Endothelial cell (in vitro differentiated cells): ENCODE measurements around the gene BEAN1. TPM values are rescaled to one million over a fixed set of nuclear protein-coding genes. Genes with fewer than 3 reads are reported as not detected.

Source experiments
- DNase-seq: peaks from one replicate; pipeline ENCODE4 v3.0.0; 2021; ENCODE audit warnings: low spot score
- H3K27ac Mint-ChIP-seq: one replicate; pipeline ENCODE4 v1.8.0; 2021; ENCODE audit warnings: mixed read lengths, inconsistent platforms; ENCODE audit not compliant: unreplicated experiment
- H3K27me3 Mint-ChIP-seq: one replicate; pipeline ENCODE4 v1.8.0; 2021; ENCODE audit warnings: mild to moderate bottlenecking, moderate library complexity, mixed read lengths, inconsistent platforms; ENCODE audit not compliant: unreplicated experiment
- H3K36me3 Mint-ChIP-seq: one replicate; pipeline ENCODE4 v1.8.0; 2021; ENCODE audit warnings: mild to moderate bottlenecking, low read depth, mixed read lengths, inconsistent platforms; ENCODE audit not compliant: unreplicated experiment
- H3K4me1 Mint-ChIP-seq: one replicate; pipeline ENCODE4 v1.8.0; 2021; ENCODE audit warnings: mild to moderate bottlenecking, mixed read lengths, inconsistent platforms; ENCODE audit not compliant: unreplicated experiment
- H3K4me3 Mint-ChIP-seq: one replicate; pipeline ENCODE4 v1.8.0; 2021; ENCODE audit warnings: mild to moderate bottlenecking, mixed read lengths, inconsistent platforms; ENCODE audit not compliant: unreplicated experiment
- H3K9me3 Mint-ChIP-seq: one replicate; pipeline ENCODE4 v1.8.0; 2021; ENCODE audit warnings: mixed read lengths, inconsistent platforms; ENCODE audit not compliant: unreplicated experiment
- long read RNA-seq: library from polyadenylated mRNA; unstranded; transcript quantifications from one replicate; pipeline ENCODE4 v2.0.0, GENCODE V29; 2020; ENCODE audit not compliant: unreplicated experiment
- total RNA-seq: library from RNA; stranded (reverse); fragmentation: NEBNext Ultra II Directional; extraction: Animal tissue kit (Norgen Biotek cat#: 25700); gene quantifications from one replicate; pipeline ENCODE4 v1.2.1, GENCODE V29; 2021; ENCODE audit not compliant: unreplicated experiment
- TF ChIP-seq, protein P1 (sequence below): fragments of 200-600 bp; sonication (generic); IDR thresholded peaks from one replicate; pipeline ENCODE4 v1.5.0; 2021; ENCODE audit warnings: antibody characterized with exemption; ENCODE audit not compliant: unreplicated experiment

BEAN1 gene
- 0.49 TPM for total RNA-seq
- long read RNA-seq, partial matches to known transcripts: 0 of 1 reads
- long read RNA-seq, other reads (novel, unspliced or antisense): 1 of 1 reads

DNA sequence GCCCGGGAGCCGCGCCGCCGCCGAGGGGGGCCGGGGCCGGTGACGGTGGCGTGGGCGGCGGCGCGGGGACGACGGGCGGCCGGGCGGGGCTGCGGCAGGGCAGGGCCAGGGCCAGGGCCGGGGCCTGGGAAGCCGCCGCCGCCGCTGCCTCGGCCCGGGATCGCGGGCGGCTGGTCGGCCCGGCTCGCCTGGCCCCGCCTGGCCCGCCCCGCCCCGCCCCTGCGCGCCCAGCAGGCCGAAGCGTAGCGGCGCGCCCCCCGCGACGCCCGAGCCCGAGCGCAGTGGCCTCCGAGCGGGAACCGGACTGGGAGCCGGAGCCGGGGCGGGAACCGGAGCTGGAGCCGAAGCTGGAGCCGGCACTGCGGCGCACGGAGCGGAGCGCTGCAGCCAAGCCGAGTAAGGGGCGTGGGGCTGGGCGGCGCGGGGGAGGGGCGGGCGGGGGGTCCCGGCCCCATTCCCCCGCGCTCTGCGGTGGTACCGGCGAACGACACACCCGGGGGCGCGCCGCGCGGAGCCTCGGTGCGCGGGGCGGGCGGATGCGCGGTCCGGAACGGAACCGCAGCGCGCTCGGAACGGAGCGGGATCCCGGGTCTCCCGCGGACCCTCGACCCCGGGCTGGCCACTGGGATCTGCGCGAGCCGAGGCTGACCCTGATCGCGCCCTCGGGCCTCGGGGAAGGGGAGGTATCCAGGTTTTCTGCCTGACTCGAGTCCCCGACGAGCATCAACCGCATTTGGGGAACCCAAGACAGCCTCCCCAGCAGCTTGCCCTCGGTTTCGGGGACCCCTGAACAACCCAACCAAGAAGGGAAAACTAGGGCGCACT, at the start of gene BEAN1:
BEAN1 (plus strand) TSS at position 260 of the 825 bp plus-strand sequence. CDS start 10,382 bp downstream, outside the sequence.
- H3K36me3 Mint-ChIP-seq: no peaks in the 10 kb centered on the region
- no peak within 1 kb of the TSS for H3K27ac Mint-ChIP-seq
- peaks cover 35% of the 10 kb centered on the region for H3K27me3 Mint-ChIP-seq
- TF ChIP-seq, protein P1, sequence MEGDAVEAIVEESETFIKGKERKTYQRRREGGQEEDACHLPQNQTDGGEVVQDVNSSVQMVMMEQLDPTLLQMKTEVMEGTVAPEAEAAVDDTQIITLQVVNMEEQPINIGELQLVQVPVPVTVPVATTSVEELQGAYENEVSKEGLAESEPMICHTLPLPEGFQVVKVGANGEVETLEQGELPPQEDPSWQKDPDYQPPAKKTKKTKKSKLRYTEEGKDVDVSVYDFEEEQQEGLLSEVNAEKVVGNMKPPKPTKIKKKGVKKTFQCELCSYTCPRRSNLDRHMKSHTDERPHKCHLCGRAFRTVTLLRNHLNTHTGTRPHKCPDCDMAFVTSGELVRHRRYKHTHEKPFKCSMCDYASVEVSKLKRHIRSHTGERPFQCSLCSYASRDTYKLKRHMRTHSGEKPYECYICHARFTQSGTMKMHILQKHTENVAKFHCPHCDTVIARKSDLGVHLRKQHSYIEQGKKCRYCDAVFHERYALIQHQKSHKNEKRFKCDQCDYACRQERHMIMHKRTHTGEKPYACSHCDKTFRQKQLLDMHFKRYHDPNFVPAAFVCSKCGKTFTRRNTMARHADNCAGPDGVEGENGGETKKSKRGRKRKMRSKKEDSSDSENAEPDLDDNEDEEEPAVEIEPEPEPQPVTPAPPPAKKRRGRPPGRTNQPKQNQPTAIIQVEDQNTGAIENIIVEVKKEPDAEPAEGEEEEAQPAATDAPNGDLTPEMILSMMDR: no peak
- H3K4me1 Mint-ChIP-seq: peaks cover 2% of the 10 kb centered on the region
- peak within 1 kb of the TSS; percentile 65 for H3K4me3 Mint-ChIP-seq
- no peaks in the 10 kb centered on the region for H3K9me3 Mint-ChIP-seq
- no peak for DNase-seq

DNA sequence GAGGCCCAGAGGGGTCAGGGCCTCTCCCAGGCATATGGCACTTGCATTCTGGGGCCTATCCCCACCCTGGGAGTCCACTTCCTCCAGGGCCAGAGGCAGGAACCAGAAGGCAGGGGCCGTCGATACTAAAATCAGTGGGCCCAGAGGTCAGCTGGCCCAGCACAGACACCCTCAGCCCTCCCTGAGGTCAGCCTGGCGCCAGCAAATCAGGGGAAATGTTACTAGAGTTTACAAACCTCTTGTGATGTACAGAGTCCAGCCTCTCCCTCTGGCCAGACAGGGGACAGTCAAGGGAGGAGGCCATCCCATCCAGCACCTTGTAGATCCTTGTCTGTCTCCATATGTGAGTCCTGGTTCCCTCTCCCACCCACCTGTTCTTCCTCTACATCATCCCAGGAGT, 49.8 kb upstream of the BEAN1 start:
- peak overlapping the region; percentile 91 for H3K27ac Mint-ChIP-seq
- H3K9me3 Mint-ChIP-seq: no peaks in the 10 kb centered on the region
- H3K27me3 Mint-ChIP-seq: peaks cover 32% of the 10 kb centered on the region
- H3K4me1 Mint-ChIP-seq: peaks cover 80% of the 10 kb centered on the region
- peaks cover 60% of the 10 kb centered on the region for H3K36me3 Mint-ChIP-seq
- H3K4me3 Mint-ChIP-seq: no peak overlapping the region
- TF ChIP-seq, protein P1: no peak
- DNase-seq: no peak

DNA sequence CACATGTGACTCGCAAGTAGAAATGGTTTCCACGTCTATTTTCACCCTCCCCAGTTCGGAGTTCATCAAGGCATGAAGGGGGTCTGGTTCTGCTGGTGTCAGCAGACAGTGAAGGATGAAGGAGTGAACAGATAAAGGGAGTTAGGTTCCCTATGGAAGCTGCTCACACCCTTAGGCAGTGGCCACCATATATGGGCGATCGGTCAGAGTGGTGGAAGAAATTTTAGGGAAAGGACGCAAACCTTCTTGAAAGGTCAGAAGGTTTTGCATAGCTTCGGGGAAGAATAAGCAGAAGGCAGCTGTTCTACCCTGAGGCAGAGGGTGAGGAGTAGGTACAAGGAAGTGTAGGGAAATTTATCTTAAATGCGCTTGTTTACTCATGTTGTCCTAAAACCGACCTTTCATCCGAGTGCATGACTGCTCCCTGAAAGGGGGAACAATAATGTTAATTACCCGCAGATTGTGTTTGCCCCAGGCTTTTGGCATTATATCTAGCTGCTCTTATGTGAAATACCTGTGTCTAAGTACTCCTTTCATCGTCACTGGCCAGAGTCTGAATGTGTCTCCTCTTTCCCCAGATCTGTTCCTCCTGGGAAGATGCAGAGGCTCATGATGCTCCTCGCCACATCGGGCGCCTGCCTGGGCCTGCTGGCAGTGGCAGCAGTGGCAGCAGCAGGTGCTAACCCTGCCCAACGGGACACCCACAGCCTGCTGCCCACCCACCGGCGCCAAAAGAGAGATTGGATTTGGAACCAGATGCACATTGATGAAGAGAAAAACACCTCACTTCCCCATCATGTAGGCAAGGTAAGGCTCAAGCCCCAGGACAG, 48.1 kb upstream of the BEAN1 start:
- Mint-ChIP-seq H3K4me1 (peaks cover 82% of the 10 kb centered on the region), H3K27me3 (peaks cover 36% of the 10 kb centered on the region), H3K36me3 (peaks cover 61% of the 10 kb centered on the region), H3K27ac (peak overlapping the region; percentile 79), H3K9me3 (no peaks in the 10 kb centered on the region), H3K4me3 (peak overlapping the region; percentile 82)
- TF ChIP-seq, protein P1: no peak
- no peak for DNase-seq

DNA sequence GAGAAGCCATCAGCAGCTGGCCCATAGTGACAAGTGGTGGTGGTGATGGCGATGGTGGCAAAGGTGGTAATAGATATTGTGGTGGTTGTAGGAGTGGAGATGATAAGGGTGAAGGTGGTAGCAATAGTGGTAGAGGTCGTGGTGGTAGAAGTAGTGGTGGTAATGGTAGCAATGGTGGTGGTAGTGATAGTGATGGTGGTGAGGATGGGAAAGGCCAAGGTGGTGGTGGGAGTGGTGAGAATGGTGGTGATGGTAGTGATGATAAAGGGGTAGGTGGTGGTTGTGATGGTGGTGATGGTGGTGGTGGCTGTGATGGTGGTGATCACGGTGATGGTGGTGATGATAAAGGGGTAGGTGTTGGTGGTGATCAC, 47.5 kb upstream of the BEAN1 start:
- H3K9me3 Mint-ChIP-seq: no peaks in the 10 kb centered on the region
- TF ChIP-seq, protein P1: no peak
- H3K4me3 Mint-ChIP-seq: peak overlapping the region; percentile 82
- DNase-seq: no peak
- H3K27ac Mint-ChIP-seq: peak overlapping the region; percentile 9
- peaks cover 61% of the 10 kb centered on the region for H3K36me3 Mint-ChIP-seq
- H3K27me3 Mint-ChIP-seq: peaks cover 36% of the 10 kb centered on the region
- H3K4me1 Mint-ChIP-seq: peaks cover 77% of the 10 kb centered on the region
